ENCODE measurements around the gene P3H4.

DNA sequence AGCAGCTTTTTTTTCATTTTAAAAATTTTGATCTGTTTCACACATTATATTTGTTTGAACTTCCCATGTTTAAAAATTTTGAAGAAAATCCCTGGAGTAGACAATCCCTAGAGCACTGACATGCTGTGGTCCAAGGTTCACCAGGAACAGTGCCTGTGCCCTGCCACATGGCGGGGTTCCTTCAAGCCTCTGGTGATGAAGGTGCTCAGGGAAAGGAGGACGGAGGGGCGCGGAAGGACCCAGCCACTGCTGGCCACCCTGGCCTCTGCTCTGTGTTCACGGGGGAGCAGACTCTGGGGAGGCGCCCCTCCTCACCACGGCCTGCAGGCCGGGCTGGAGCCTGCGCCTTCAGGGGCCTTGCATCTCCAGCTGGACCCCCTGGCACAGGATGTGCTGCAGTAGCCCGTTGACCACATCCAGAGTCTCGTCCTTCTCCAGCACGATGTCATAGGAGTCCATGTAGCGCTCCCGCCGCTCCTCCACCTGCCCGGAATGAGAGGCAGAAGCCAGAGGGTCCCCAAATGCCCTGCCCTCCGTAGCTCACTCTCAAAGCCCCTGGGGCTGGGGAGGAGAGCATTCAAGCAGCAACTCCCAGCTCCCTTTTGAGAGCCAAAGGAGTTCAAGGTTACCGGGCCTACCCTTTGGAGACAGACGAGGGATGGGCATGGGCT is 13.6 kb upstream of the P3H4 start:
- TF ChIP-seq SP1 (IDR thresholded peaks at IDR 0.05) = no peak
- TF ChIP-seq FOXM1 (IDR thresholded peaks at IDR 0.05; ENCODE audit: borderline replicate concordance) = no peak
- TF ChIP-seq FOXA1 (IDR thresholded peaks at IDR 0.05) = no peak
- TF ChIP-seq, protein P1, sequence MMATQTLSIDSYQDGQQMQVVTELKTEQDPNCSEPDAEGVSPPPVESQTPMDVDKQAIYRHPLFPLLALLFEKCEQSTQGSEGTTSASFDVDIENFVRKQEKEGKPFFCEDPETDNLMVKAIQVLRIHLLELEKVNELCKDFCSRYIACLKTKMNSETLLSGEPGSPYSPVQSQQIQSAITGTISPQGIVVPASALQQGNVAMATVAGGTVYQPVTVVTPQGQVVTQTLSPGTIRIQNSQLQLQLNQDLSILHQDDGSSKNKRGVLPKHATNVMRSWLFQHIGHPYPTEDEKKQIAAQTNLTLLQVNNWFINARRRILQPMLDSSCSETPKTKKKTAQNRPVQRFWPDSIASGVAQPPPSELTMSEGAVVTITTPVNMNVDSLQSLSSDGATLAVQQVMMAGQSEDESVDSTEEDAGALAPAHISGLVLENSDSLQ (IDR thresholded peaks at IDR 0.05) = no peak

All from HEK293T (cell line).